Spinal cord (tissue), 10 donors: ENCODE measurements around the gene CADM1. TPM values are rescaled to one million over a fixed set of nuclear protein-coding genes. Genes with fewer than 3 reads are reported as not detected.
A peak's percentile ranks its signal among the peaks of the same experiment; 100 is the strongest.

Experiments used
- DNase-seq, 6 donors: peaks; one replicate each; pipeline versions ENCODE4 v3.0.0 to v3.0.0-alpha.2; 2013 to 2015; ENCODE audit warnings: low spot score in 6 of 6, low read depth in 4 of 6
- H3K27ac ChIP-seq: one replicate; pipeline ENCODE4 v1.5.1; 2013; ENCODE audit warnings: low read depth, low read length, control low read depth
- H3K27me3 ChIP-seq: one replicate; pipeline ENCODE4 v1.6.1; 2013; ENCODE audit warnings: low read length; ENCODE audit not compliant: control insufficient read depth, insufficient read depth
- H3K36me3 ChIP-seq: one replicate; pipeline ENCODE4 v1.6.1; 2013; ENCODE audit warnings: low read length; ENCODE audit not compliant: control insufficient read depth, insufficient read depth
- H3K4me1 ChIP-seq: one replicate; pipeline ENCODE4 v1.6.1; 2013; ENCODE audit warnings: low read length; ENCODE audit not compliant: control insufficient read depth, insufficient read depth
- H3K4me3 ChIP-seq: one replicate; pipeline ENCODE4 v1.5.1; 2013; ENCODE audit warnings: low read depth, low read length, control low read depth
- H3K9me3 ChIP-seq: one replicate; pipeline ENCODE4 v1.6.1; 2013; ENCODE audit warnings: low read length; ENCODE audit not compliant: control insufficient read depth, insufficient read depth
- whole genome bisulfite sequencing: methylation state at CpG from one replicate; pipeline ENCODE4 v1.1.5; 2013; ENCODE audit warnings: missing lambda C conversion rate; ENCODE audit not compliant: insufficient coverage; 5-methylcytosine and 5-hydroxymethylcytosine counted together
- polyA plus RNA-seq, 2 donors: library from polyadenylated mRNA; unstranded; fragments of 120-200 nt; gene quantifications; one replicate each; pipeline ENCODE4 v1.2.1, GENCODE V29; 2013; ENCODE audit not compliant: insufficient read length in 2 of 2
- total RNA-seq, 2 donors: library from RNA; depleted of rRNA in 1 of 2; stranded (reverse); fragments of 120-200 nt in 1 of 2; fragments of >200 nt in 1 of 2; gene quantifications; one replicate each; pipeline versions ENCODE4 v1.2.3 to v1.2.4, GENCODE V29; 2013 to 2014
- donor health status: healthy.

The CADM1 gene
- total and polyA plus RNA-seq, 4 donors = 106 to 180 (median 132) TPM

DNA sequence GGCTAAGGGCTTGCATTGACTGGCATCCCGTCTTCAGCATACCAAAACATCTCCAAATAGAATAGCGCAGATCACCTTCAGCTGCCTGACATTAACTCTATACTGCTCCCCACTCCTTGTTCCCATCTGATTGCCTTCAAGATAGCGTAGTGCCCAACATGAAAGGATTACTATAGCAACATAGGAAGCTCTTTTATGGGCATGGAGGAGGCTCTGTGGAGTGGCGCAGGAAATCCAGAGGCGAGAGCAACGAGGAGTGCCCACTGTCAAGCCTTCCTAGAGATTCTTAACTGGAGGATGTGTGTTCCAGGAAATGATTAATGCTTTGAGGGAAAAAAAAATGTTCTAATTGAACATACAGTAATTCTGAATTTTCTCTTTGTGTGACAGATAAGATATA lies 213.3 kb downstream of the CADM1 start:
- peaks cover 6% of the 10 kb centered on the region for H3K4me1 ChIP-seq
- H3K36me3 ChIP-seq = no peaks in the 10 kb centered on the region
- DNase-seq = peak in 2 of 6 donors; percentile 52 to 85
- H3K27ac ChIP-seq = no peak overlapping the region
- WGBS = 56% methylated on average over 6 of the region's 6 CpGs
- H3K9me3 ChIP-seq = no peaks in the 10 kb centered on the region
- no peaks in the 10 kb centered on the region for H3K27me3 ChIP-seq
- no peak overlapping the region for H3K4me3 ChIP-seq

- no peak for DNase-seq
- Histone ChIP-seq H3K36me3 (no peaks in the 10 kb centered on the region), H3K27ac (no peak overlapping the region), H3K27me3 (no peaks in the 10 kb centered on the region), H3K9me3 (no peaks in the 10 kb centered on the region), H3K4me3 (no peak overlapping the region), H3K4me1 (peaks cover 6% of the 10 kb centered on the region)
- no CpG with 5 or more reads among the region's 1 CpG for WGBS
Measured at GRCh38 chr11:115290479-115290878, 213.7 kb downstream of the CADM1 start.

DNA sequence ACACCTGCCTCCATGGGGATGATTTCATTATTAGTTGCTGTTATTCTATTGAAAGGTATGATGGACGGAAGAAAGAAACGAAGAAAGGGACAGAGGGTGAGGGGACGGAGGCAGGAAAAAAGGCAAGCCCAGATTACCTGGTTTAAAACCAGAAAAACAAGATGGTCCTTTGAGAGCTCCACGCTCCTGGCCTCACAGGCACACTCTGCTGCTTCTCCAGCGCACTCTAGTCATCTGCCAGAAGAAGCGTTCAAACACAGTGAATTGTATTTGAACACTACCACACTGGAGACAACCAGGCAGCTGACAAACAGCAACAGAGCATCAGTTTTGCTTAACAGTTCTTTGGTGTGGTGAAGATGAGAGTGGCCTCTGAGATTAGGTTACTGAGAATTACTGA lies 216.9 kb downstream of the CADM1 start:
- Histone ChIP-seq H3K27me3 (no peaks in the 10 kb centered on the region), H3K4me3 (no peak overlapping the region), H3K4me1 (peaks cover 12% of the 10 kb centered on the region), H3K27ac (no peak overlapping the region), H3K36me3 (no peaks in the 10 kb centered on the region), H3K9me3 (no peaks in the 10 kb centered on the region)
- no peak for DNase-seq
- WGBS = 82% methylated on average over 5 of the region's 6 CpGs

- WGBS = 35% methylated on average over 2 of the region's 3 CpGs
- Histone ChIP-seq H3K9me3 (no peaks in the 10 kb centered on the region), H3K4me1 (peaks cover 12% of the 10 kb centered on the region), H3K27ac (no peak overlapping the region), H3K27me3 (no peaks in the 10 kb centered on the region), H3K36me3 (no peaks in the 10 kb centered on the region), H3K4me3 (no peak overlapping the region)
- no peak for DNase-seq
Measured at GRCh38 chr11:115286614-115287013, 217.6 kb downstream of the CADM1 start.

DNA sequence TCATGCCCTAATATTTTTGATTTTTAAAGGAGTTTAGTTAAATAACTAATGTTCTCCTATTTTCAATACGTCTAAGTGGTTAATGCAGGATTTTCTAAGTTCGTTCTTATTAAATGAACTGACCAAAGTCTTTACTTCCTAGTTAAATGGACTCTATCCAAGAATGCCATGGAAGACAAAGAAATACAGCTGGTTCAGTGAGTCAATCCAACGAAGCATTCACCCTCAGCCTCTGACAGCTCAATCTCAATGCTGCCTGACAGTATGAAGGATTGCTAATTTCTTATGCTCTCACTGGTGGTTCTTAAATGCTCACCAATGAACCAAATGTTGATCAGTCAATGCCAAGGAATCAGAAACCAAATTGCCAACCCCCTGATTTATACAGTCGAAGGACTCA lies 219.4 kb downstream of the CADM1 start:
- Histone ChIP-seq H3K27me3 (no peaks in the 10 kb centered on the region), H3K36me3 (no peaks in the 10 kb centered on the region), H3K4me3 (no peak overlapping the region), H3K9me3 (no peaks in the 10 kb centered on the region), H3K4me1 (peaks cover 9% of the 10 kb centered on the region), H3K27ac (no peak overlapping the region)
- WGBS = 29% methylated on average over 1 of the region's 4 CpGs
- no peak for DNase-seq

GRCh38 chr11:115282923-115283322 lies 221.3 kb downstream of the CADM1 start:
- Histone ChIP-seq H3K4me1 (peaks cover 9% of the 10 kb centered on the region), H3K9me3 (no peaks in the 10 kb centered on the region), H3K36me3 (no peaks in the 10 kb centered on the region), H3K27ac (no peak overlapping the region), H3K27me3 (no peaks in the 10 kb centered on the region), H3K4me3 (no peak overlapping the region)
- peak in 1 of 6 donors; percentile 66 for DNase-seq
- WGBS = 92% methylated on average over 2 of the region's 4 CpGs

DNA sequence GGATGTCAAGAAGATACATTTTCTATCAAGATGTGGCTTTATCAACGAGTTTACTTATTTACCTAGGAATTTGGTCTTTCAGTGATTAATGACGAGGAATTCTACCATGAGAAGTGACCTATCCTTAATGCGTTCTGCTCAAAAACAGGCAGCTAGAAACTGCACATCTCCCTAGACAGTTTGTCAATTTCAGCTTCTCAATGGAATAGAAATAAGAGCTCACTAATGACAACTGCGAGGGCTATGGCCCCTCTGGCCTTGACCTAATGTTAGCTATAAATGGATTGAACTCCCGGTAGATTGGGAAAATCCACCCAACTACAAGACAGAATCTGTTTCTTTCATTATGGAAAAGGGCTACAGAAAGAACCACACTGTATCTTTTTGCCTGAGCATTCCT lies 223.4 kb downstream of the CADM1 start:
- WGBS = 82% methylated on average over 5 of the region's 5 CpGs

GRCh38 chr11:115279813-115280761 lies 224.1 kb downstream of the CADM1 start:
- Histone ChIP-seq H3K36me3 (no peaks in the 10 kb centered on the region), H3K27me3 (no peaks in the 10 kb centered on the region), H3K4me1 (peaks cover 11% of the 10 kb centered on the region), H3K4me3 (no peak overlapping the region), H3K9me3 (no peaks in the 10 kb centered on the region), H3K27ac (no peak overlapping the region)
- no peak for DNase-seq
- WGBS = 65% methylated on average over 4 of the region's 10 CpGs

More for the DNA sequence above, 223.4 kb downstream of the CADM1 start:
- H3K27me3 ChIP-seq = no peaks in the 10 kb centered on the region
- H3K4me1 ChIP-seq = peaks cover 9% of the 10 kb centered on the region
- H3K4me3 ChIP-seq = no peak overlapping the region
- H3K36me3 ChIP-seq = no peaks in the 10 kb centered on the region
- no peaks in the 10 kb centered on the region for H3K9me3 ChIP-seq
- H3K27ac ChIP-seq = no peak overlapping the region
- no peak for DNase-seq

GRCh38 chr11:115276799-115277198 lies 227.4 kb downstream of the CADM1 start:
- Histone ChIP-seq H3K9me3 (no peaks in the 10 kb centered on the region), H3K27me3 (no peaks in the 10 kb centered on the region), H3K27ac (no peak overlapping the region), H3K36me3 (no peaks in the 10 kb centered on the region), H3K4me3 (no peak overlapping the region), H3K4me1 (peaks cover 7% of the 10 kb centered on the region)
- peak in 2 of 6 donors; percentile 73 to 76 for DNase-seq
- WGBS = 27% methylated on average over 1 of the region's 8 CpGs

- Histone ChIP-seq H3K27me3 (no peaks in the 10 kb centered on the region), H3K4me3 (no peak overlapping the region), H3K27ac (no peak overlapping the region), H3K9me3 (no peaks in the 10 kb centered on the region), H3K4me1 (peaks cover 7% of the 10 kb centered on the region), H3K36me3 (no peaks in the 10 kb centered on the region)
- DNase-seq = peak in 2 of 6 donors; percentile 82 to 83
- WGBS = no CpG with 5 or more reads among the region's 4 CpGs
Measured at GRCh38 chr11:115276191-115276590, 228.0 kb downstream of the CADM1 start.
